NK-92 (cell line): ENCODE results near the gene ENO4.

Source experiments
- DNase-seq: peaks from one replicate; lab custom pipeline; 2025; ENCODE audit not compliant: unreplicated experiment; lab: John Stamatoyannopoulos, UW

ENO4 gene

GRCh38 chr10:116910910-116911309 is 61.6 kb downstream of the ENO4 start:
- no peak for DNase-seq

DNA sequence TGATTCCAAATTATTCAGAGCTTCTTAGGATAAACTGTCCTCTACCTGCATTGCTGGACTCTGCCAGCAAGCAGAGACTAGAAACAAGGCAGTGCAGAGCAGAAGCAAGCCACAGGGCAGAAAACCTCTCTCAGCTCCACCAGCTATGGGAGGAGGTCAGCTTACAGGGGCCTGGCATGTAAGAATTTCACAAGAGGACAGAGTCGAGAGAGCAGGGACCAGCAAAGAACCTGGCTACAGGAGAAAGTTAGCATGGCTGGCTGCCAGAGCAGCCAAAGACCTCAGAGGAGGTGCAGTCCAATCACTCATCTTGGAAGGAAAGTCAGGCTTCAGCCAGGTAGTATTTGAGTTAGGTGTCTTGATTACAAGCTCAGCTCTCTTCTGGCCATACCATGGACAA is 62.9 kb downstream of the ENO4 start:
- no peak for DNase-seq

GRCh38 chr10:116913695-116914094 is 64.4 kb downstream of the ENO4 start:
- no peak for DNase-seq

- no peak for DNase-seq
These were observed 66.0 kb downstream of the ENO4 start for GRCh38 chr10:116915340-116915739.

GRCh38 chr10:116917481-116917880 is 68.2 kb downstream of the ENO4 start:
- DNase-seq: no peak

GRCh38 chr10:116918583-116918982 is 69.3 kb downstream of the ENO4 start:
- no peak for DNase-seq

DNA sequence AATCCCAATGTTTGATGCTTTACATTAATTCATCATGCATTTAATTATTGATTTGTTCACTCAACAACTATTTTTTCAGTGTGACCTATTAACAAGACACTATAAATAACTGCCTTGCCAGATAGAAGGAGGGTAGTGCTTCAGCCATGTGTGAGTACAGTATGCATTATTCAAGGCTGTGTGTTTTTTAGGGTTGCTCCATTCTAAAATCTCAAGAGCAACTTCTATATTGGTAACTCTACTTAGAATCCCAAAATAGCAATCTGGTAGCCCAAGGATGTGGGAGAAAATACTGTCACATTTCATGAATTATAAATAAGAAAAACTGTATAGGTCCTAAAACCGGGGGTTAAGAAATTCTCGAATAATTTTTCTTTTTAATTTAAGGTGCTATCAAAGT is 69.9 kb downstream of the ENO4 start:
- no peak for DNase-seq

DNA sequence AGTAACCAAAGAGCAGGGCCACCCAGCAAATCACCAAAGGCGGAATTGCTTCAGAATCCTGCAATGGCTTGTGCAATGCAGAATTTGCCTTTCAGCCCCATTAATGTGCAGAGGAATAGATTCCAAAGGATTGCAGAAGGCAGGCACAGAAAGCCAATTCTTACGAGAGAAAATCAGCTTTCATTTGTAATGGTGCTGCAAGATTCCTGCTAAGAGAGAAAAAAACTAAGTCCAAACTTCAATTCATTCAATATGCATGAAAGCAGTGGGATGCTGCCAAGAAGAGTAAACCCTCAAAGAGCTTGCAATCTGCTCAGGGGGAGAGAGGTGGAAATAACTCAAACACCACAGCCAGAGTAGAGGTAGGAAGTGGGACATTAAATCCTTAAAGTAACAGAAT is 70.4 kb downstream of the ENO4 start:
- DNase-seq: no peak

GRCh38 chr10:116925056-116925455 is 75.8 kb downstream of the ENO4 start:
- DNase-seq: no peak

DNA sequence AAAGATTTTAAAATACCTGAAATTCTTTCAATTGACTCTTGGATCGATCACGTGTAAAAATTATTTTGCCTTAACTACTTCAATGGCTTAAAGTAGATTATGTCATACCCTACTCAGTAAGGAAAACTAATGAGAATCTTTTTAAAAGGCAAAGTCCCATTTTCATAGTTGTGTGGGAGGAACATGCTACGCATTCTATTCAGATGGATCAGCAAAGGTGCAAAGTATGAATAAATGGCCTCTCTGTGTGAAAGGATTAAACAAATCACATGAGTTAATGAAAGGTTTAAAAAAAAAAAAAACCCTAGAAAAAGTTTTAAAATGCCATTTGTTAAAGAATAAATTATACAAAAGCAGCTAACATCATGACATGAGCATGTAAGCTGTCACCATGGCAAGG is 77.1 kb downstream of the ENO4 start:
- no peak for DNase-seq

- DNase-seq: no peak
These were observed 82.5 kb downstream of the ENO4 start for GRCh38 chr10:116931806-116932205.
